HEK293T (cell line): Measurements from ENCODE around the gene CRLF1.

ENCODE experiments used
- FOXK2 ChIP-seq: fragments of 450-650 bp; IDR thresholded peaks from 2 replicates; pipeline ENCODE4 v1.6.1; 2016; ENCODE audit warnings: mild to moderate bottlenecking
- FOXM1 ChIP-seq: fragments of 450-650 bp; IDR thresholded peaks from 2 replicates; pipeline ENCODE4 v1.6.1; 2017; ENCODE audit warnings: mild to moderate bottlenecking, borderline replicate concordance
- NFRKB ChIP-seq: fragments of 450-650 bp; IDR thresholded peaks from 2 replicates; pipeline ENCODE4 v1.6.1; 2016; ENCODE audit warnings: mild to moderate bottlenecking, moderate library complexity
- SP1 ChIP-seq: fragments of 450-650 bp; IDR thresholded peaks from 2 replicates; pipeline ENCODE4 v1.6.1; 2017
- SUZ12 ChIP-seq: fragments of 450-650 bp; IDR thresholded peaks from 2 replicates; pipeline ENCODE4 v1.6.1; 2016; ENCODE audit warnings: mild to moderate bottlenecking
- ZNF384 ChIP-seq: fragments of 450-650 bp; IDR thresholded peaks from 2 replicates; pipeline ENCODE4 v1.6.1; 2016
- TF ChIP-seq, protein P1 (sequence below): fragments of 450-650 bp; IDR thresholded peaks from 2 replicates; pipeline ENCODE4 v1.6.1; 2016

DNA sequence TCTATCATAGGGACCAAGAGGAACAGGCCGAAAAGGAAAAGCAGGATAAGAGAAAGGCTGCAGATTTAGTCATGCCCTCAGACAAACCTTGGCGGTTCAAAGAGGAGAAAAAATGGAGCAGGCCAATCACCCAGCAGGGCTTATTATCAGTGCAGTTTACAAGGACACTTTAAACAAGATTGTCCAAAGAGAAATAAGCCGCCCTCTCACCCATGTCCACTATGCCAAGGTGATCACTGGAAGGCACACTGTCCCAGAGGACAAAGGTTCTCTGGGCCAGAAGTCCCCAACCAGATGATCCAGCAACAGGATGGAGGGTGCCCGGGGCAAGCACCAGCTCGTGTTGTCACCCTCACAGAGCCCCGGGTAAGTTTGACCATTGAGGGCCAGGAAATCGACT, 26.3 kb downstream of the CRLF1 start:
- no peak for TF ChIP-seq ZNF384
- no peak for TF ChIP-seq SP1
- TF ChIP-seq, protein P1, sequence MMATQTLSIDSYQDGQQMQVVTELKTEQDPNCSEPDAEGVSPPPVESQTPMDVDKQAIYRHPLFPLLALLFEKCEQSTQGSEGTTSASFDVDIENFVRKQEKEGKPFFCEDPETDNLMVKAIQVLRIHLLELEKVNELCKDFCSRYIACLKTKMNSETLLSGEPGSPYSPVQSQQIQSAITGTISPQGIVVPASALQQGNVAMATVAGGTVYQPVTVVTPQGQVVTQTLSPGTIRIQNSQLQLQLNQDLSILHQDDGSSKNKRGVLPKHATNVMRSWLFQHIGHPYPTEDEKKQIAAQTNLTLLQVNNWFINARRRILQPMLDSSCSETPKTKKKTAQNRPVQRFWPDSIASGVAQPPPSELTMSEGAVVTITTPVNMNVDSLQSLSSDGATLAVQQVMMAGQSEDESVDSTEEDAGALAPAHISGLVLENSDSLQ, result no peak
- no peak for TF ChIP-seq FOXK2
- no peak for TF ChIP-seq SUZ12
- TF ChIP-seq FOXM1, result no peak
- no peak for TF ChIP-seq NFRKB
